ENCODE results near the gene ZFAND2A.
A peak's percentile ranks its signal among the peaks of the same experiment; 100 is the strongest.
"Not testable (repeated sequence)": the region's sequence is repeated elsewhere in the genome, so short reads cannot be mapped to it uniquely, and the experiment has no call there.

The ZFAND2A gene

DNA sequence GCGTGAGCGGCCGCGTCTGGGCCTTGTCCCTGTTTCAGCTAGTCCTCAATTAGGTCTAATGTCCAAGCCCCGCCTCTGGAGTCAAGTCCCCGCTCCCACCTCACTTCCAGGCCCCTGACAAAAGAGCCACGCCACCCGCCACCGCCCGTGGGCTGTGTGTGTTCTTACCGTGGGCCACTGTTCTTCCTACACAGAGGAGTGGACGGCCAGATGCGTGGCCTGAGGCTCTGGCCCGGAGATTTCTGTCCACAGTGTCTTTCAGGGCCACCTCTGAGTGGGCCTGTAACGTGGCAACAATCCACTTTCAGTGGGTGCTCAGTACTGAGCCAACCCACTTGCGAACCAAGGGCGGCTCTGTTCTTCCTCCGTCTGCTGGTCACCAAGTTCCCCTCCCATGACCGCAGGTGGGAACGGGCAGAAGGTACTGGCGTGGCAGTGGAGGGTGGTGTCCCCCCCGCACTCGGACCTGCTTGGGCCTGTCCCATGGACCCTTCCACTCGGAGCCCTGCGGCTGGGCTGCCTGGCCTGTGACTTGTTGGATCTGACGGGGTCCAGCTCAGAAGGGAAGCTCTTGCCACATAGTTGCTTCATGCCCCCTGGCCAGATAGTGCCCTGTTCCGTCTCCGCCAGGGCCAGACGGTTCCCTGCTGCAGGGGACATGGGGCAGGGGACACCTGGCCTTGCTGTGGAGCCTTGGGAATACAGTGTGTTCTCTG, 15.0 kb upstream of the ZFAND2A start:
- no peak for DNase-seq

DNA sequence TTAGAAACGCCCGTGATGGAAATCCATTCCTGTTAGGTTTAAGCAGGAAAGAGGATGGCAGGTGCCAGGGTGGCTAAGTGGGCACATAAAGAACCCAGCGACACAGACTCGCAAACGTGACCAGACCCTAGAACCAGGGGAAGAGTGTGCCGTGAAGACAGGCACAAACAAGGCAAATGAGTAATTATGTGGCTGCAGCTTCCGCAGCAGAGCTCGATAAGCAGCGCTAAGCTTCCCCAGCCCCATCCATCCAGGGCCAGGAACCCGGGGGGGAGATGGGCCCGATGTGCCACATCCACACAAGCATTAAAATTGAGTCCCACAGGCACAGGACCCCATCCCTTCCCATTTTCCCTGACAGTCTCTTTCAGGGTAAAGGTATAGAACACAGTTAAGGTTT, 14.0 kb upstream of the ZFAND2A start:
- DNase-seq = no peak

DNA sequence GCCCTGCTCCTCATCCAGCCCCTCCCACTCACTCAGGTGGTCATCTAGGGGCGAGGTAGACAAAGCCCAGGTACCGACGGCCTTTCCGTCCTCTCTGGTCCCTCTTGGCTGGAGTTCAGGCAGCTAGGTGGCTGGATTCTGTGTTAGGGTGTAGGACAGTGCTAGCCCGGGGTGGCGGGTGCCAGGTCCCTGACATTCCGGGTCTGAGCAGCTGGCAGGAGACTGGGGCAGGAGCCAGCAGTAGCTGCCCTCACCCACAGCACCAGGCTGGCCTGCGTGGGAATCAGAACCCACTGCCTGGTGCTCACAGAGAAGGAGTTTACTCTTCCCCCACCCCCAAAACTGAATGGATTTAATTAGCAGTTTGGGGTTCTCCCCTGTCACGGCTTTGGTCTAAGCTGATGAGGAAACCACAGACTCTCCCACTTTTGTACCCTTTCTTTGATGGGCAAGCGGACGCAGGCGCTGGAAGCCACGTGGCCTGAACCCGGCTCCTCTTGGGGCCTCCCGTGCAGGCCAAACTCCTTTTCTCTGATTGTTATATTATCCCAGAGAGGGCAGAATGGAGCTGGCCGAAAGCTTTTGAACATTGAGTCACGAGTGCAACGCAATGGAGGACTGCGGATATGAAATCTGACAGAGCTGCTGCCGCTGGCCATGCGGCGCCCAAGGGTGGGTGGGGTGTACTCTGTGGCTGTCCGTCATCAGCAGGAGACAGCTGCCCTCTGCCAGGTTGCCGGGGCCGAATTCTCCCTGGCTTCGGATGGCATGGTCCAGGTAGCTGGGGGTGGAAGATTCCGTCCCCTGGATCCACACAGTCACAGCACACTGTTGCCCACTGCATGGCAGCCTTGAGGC, 12.9 kb upstream of the ZFAND2A start:
- DNase-seq = no peak

DNA sequence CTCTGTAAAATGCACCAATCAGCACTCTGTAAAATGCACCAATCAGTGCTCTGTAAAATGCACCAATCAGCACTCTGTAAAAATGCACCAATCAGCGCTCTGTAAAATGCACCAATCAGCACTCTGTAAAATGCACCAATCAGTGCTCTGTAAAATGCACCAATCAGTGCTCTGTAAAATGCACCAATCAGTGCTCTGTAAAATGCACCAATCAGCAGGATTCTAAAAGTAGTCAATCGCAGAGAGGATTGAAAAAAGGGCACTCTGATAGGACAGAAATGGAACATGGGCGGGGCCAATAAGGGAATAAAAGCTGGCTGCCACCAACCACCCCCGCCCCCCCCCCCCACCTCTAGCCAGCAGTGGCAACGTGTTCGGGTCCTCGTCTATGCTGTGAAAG, 11.5 kb upstream of the ZFAND2A start:
- DNase-seq = not testable (repeated sequence)

DNA sequence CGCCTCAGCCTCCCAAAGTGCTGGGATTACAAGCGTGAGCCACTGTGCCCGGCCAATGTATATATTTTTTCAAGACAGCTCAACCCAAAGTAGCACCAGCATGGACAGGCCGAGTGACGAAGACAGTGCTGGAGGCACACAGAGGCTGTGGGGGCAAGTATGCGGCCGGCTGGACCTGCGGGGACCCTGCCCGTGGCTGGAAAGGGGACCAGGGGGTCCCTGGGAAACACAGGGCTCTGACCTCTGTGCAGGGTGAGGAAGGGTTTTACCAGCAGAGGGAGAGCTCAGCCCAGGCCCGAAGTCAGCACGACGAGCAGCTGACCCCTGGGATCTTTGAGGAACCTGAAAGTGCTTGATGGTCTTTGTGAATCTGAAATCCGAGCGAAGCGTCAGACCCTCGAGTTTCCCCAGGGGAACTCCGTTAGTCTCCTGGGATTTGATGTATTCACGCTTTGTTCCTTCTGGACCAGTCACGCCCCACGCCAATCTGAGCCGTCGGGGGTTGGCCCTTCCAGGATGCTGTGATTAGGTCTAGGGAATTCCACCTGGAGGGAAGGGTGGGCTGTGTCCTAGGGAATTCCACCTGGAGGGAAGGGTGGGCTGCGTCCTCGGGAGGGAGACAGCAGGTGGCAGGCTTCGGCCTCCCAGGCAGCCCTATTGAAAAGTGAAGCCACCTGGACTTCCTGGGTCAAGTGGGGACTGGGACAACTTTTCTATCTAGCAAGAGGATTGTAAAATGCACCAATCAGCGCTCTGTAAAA, 10.9 kb upstream of the ZFAND2A start:
- DNase-seq = no peak

DNA sequence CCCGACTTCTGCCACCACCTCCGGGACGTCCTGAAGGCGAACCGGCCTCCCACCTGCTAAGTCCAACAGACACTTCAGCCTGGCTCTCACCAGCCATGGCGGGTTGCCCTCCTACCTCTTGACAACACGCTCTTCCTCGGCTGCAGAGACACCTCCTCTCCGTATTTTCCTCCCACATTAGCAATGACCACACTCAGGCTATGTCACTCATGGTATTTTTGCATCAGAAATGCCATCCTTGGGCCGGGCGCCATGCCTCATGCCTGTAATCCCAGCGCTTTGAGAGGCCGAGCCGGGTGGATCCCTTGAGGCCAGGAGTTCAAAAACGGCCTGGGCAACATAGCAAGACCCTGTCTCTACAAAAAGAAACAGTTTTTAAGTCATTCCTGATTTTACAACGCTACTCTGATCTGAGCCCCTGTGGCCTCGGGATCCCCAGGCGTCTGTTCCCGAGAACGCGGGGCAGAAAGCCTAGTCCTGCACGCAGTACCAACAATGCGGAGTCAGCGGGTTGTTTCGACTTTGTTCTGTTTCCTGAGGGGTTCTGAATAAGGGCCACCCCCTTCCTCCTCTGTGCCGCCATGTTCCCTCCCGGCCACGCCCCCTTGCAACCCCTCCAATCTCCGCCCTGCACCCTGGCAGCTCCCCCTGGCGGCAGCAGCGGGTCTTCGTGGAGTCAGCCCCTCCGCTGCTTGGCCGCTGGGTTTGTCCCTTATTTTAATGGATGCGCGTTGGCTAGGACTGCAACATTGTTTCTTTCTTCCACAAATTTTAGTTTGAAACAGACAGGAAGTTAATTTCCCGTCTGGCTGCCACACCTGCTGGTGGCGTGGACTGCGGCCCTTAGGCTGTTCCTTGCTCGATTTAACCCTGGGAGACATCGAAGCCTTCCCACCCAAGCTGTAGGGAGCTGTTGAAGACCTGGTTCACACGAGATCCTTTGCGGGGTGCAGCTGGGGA, 9.7 kb upstream of the ZFAND2A start:
- DNase-seq = peak; percentile 82

DNA sequence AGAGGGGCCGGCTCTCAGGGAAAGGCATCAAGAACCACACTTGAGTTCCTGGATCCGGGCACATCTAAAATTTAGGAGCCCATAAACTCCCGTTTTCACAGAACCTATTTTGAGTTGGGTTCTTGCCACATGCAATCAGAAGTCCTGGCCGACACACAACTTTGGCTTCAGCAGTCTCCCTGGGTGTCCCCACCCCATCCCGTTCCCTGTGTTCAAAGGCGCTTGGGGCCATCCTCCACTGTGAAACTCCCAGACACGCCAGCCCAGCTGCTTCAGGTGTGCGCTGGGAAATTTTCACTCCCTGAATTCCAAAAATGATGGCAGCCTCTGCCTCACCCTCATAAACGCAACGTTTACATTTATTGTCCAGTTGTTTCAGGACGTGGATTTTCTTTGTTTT, 8.4 kb upstream of the ZFAND2A start:
- no peak for DNase-seq

DNA sequence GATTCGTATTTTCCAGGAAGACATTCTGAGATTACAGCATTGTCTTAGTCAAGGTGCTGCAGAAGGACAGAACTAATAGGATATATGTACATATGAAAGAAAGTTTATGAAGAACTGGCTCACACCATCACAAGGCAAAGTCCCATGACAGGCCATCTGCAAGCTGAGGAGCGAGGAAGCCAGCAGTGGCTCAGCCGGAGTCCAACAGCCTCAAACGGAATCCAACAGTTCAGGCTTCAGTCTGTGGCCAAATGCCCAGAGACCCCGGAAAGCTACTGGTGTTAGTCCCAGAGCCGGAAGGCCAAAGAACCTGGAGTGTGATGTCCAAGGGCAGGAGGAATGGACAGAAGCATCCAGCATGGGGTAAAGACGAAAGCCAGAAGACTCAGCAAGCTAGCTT, 4.4 kb upstream of the ZFAND2A start:
- DNase-seq = no peak

DNA sequence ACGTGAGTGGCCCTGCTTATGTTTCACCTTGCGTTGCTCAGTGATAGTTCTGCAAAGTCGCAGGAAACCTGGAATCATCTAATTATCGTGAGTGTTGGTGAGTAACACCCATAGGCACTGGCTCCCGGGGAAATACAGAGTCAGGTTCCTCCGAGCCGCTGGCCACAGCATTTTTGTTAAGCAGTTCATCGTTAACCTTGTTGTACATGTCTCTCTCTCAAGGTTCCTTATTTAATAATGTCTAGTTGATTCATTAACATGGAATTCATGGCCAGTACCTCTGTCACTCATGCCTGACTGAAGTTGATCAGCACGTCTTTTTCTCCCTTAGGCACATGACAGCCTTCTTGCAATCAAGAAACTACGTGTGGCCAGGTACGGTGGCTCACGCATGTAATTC, 3.1 kb upstream of the ZFAND2A start:
- no peak for DNase-seq

DNA sequence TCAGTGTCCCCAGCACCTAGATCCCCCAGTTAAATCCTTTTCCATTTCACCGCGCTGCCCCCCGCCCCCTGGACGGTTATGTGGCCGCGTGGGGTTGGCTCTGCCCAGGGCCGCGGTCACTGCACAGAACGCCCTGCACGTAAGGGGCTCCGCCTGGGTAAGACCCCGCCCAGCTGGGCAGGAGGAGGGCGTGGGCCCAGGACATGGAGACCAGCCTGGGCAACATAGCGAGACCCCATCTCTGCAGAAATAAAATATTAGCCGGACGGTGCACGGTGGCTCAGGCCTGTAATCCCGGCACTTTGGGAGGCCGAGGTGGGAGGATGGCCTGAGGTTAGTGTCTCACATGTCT, 650 bp upstream of the ZFAND2A start:
- no peak for DNase-seq

DNA sequence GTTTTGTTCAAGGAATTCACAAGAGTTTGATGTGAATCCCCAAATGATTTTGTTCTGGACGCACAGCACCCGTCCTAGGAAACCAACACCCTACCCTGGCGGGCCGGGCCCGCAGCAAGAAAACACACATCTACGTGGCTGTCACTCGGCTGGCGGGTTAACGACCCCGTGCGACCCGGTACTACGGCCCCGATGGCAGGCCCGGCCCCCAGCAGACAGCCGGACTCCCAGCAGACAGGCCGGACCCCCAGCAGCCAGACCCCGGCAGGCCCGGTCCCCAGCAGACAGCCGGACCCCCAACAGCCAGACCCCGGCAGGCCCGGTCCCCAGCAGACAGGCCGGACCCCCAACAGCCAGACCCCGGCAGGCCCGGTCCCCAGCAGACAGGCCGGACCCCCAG, 765 bp downstream of the ZFAND2A start:
- not testable (repeated sequence) for DNase-seq

DNA sequence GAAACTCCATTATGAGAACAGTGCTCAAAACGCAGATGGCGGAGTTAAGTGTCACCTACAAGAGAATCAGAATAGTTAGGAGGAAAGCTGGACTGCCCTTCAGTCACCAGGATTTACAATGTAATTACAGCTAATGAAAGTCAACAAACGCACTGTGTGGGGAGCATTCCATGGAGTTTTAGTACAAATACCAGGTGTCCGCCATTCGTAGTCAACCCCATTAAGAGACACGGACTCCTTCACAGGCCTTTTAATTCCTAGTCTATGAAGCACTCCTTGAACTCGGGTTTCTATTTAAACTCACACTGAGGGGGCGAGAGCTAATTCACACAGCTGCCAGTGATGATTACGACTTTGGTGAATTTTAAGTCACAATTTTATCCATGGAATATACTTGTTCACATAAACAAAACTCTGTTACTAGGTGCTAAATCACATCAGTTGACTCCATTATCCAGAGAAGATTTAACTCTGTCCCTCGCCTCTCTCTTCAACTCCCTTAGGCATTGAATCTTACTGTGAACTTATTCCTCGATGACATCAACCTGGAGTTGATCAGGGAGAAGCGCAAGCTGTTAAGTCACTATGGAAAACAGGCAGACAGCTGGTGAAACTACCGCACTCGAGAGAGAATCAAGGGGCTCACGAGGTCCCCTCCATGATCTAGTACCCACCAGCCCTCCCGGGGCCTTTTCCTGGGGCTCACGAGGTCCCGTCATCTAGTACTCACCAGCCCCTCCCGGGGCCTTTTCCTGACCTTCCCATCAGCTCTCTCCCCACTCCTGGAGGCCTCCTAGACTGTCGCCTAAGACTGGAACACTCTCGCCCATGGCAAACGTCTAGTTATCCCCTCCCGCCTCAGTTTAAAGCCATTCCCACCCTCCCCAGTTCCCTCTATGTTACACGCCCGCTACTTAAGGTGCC, 1.5 kb downstream of the ZFAND2A start:
- no peak for DNase-seq

DNA sequence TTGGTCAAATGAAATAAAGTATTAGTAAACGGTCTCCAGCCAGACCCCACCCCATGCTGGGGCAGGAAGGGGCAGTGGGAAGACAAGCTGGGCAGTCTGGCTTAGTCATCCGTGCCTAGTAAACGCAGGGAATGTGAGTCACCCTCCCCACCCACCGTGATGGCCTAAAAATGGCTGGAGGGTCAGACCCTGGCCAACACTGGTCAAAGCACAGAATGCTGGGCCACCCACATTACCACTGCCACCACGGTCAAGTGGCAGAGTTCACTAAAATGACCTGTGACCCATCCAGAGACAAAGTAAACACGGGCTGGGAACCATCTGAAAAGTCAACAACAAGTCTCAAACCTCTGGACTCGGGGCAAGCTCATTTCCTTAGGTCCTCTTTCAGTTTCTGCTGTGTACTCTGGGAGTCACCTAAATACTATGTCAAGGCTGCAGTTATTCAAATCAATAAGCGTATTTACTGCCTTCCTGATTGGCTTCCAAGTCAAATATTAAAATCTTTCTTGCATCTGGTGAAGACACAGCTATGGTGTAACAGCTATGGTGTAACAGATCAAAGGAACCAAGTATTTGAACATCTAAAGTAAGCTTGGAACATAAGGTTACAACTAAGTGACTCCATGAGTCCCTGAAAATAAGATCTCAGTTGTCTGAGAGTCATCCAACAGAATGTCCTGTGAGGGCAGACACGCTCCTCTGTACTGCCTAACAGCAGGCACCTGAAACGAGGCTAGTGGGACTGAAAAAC, 3.0 kb downstream of the ZFAND2A start:
- no peak for DNase-seq

DNA sequence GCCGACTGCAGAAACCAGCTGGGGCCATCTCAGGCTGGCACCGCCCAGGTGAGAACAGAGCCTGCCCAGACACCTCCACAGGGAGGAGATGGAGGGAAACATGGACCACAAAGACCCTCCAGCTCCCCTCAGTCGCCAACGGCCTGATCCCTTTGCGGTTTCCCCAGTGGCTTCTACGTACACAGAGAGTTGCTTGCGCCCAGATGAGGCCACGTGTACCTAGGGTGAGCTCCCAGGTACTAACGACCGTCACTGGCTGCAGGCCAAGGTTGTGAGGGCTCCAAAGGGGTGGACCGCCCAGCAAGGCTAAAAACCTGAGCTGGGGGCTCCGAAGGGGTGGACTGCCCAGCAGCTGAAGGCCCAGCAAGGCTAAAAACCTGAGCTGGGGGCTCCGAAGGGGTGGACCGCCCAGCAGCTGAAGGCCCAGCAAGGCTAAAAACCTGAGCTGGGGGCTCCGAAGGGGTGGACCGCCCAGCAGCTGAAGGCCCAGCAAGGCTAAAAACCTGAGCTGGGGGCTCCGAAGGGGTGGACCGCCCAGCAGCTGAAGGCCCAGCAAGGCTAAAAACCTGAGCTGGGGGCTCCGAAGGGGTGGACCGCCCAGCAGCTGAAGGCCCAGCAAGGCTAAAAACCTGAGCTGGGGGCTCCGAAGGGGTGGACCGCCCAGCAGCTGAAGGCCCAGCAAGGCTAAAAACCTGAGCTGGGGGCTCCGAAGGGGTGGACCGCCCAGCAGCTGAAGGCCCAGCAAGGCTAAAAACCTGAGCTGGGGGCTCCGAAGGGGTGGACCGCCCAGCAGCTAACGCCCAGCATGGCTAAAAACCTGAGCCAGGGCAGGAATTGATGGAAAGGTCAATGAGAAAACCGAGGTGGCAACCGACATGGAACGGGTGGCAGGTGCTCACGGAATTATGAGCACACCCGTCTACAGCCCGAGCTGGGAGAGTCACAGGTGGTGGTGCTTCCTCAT, 3.9 kb downstream of the ZFAND2A start:
- DNase-seq = not testable (repeated sequence)

DNA sequence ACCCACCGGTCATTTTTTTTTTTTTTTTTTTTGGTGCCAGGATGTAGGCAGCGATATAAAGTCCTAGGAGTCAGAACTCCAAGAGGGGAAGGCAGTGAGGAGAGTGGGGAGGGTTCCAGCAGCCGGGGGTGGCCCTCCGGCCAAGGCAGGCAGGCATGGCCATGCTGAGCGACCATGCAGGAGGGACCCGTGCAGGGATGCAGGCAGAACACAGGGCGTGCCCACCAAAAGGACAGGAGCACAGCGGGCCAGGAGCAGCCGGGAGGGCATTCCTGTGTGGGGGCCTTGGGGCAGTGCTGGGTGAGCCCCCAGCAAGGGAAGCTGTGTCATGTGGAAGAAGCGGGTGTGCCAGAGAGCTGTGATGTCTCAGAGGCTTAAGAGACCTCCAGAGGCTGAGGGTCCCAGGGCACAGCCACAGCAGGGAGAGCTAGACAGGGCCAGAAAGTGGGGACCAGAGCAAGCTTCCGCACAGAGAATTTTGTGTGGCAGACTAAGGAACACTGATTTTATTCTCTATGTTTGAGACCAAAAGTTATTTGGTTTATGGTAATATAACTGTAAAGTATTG, 5.7 kb downstream of the ZFAND2A start:
- DNase-seq = no peak

DNA sequence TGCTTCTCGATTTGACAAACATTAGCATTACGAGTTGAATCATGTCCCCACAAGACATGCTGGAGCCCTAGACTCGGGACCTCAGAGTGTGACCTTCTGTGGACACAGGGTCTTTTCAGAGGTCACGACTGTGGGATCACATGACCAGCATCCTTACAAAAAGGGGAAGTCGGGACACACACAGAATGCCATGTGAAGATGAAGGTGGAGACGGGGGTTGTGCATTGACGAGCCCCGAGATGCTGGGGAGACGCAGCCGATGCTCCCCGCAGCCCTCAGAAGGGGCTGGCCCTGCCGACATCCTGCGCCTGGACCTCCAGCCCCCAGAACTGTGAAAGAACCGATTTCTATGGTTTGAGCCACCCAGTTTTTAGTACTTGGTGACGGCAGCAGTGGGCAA, 7.5 kb downstream of the ZFAND2A start:
- no peak for DNase-seq

DNA sequence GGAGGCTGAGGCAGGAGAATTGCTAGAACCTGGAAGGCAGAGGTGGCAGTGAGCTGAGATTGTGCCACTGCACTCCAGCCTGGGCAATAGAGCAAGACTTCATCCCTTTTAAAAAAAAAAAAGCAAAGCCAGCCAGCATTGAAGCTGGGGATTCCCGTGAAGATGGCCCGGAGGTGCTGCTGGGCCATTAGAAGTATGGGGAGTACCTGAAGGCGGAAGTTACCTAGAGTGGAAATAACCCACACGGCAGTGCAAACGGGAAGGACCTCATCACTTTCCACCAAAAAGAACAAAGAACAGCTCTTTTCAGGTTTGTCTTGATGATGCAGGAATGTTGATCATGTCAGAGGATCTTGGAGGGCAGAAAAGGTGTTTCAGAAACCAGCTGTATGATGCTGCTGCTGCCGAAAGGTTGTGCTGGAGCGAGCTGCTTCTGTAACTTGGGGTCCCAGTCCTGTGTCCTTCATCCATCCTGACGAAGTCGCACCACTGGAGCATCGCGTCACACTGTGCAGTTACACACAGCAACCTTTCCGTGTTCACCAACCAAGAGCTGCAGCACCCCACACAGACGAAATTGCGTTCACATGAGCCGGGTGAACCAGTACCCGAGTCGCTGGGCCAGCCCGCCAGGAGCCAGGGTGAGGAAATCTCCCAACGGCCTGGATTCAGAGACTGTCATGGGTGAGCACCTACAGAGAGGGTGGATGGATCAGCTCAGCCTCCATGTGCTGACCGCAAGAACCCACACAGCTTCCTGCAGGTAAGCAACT, 8.2 kb downstream of the ZFAND2A start:
- no peak for DNase-seq

DNA sequence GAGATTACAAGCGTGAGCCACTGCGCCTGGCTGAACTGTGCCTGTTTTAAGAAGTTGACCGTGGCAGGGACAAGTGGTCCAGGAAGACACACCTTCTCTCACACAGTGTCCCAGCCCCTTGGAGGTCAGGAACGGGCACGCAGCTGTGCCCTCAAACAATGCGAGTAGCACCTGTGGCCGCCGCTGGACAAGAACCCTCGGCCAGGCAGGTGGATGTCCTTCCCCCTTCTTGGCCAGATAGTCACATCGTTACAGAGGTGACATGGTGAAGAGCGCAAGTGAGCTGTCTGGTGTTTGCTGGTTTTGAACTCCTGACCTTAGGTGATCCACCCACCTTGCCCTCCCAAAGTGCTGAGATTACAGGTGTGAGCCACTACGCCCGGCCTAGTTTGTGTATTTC, 8.8 kb downstream of the ZFAND2A start:
- DNase-seq = no peak
